ENCODE measurements around the gene PPL.

The PPL gene

GRCh38 chr16:4855804-4856203 is 81.1 kb downstream of the PPL start:
- H3K27ac ChIP-seq (ENCODE audit: extremely low read depth, low read depth, low read length), result no peak overlapping the region
- no peaks in the 10 kb centered on the region for H3K9me3 ChIP-seq (ENCODE audit: control insufficient read depth, insufficient read depth, low read depth, low read length)
- H3K4me1 ChIP-seq (ENCODE audit: control insufficient read depth, insufficient read depth, low read length), result no peaks in the 10 kb centered on the region; the same call in 1 of the 2 replicates
- POLR2A ChIA-PET, result no interaction called here
- CTCF ChIA-PET, result no interaction called here
- no peak overlapping the region for H3K4me3 ChIP-seq (ENCODE audit: low read depth, low read length)
- TF ChIP-seq ZNF214 (tag by site-specific recombination; IDR thresholded peaks at IDR 0.05; ENCODE audit: borderline replicate concordance) (no peak), HOXC10 (CRISPR knock-in tag; IDR thresholded peaks at IDR 0.05) (no peak), YY1 (tag by site-specific recombination; IDR thresholded peaks at IDR 0.05) (no peak), ZNF26 (tag by site-specific recombination; IDR thresholded peaks at IDR 0.05) (no peak), PRDM10 (tag by site-specific recombination; IDR thresholded peaks at IDR 0.05) (peak; percentile 56), KLF7 (tag by site-specific recombination; IDR thresholded peaks at IDR 0.05; ENCODE audit: borderline replicate concordance) (no peak), SCRT2 (tag by site-specific recombination; IDR thresholded peaks at IDR 0.05) (peak; percentile 60), HOXD13 (CRISPR knock-in tag; IDR thresholded peaks at IDR 0.05; ENCODE audit: borderline replicate concordance) (no peak)
- H3K36me3 ChIP-seq (ENCODE audit: control insufficient read depth in 2 of 2, insufficient read depth in 1 of 2, low read length in 2 of 2), result peaks cover 24 to 76% of the 10 kb centered on the region in 2 experiments

DNA sequence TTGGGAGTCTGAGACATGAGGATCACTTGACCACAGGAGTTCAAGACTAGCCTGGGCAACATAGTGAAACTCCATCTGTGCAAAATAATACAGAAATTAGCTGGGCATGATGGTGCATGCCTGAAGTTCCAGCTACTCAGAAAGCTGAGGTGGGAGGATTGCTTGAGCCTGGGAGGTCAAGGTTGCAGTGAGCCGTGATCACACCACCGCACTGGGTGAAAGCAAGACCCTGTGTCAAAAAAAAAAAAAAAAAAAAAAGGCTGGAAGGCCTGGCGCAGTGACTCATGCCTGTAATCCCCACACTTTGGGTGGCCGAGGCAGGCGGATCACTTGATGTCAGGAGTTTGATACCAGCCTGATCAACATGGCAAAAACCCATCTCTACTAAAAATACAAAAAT is 81.6 kb downstream of the PPL start:
- POLR2A ChIA-PET, result no interaction called here
- Histone ChIP-seq H3K9me3 (ENCODE audit: control insufficient read depth, insufficient read depth, low read depth, low read length) (no peaks in the 10 kb centered on the region), H3K36me3 (ENCODE audit: control insufficient read depth in 2 of 2, insufficient read depth in 1 of 2, low read length in 2 of 2) (peaks cover 24 to 72% of the 10 kb centered on the region in 2 experiments), H3K4me3 (ENCODE audit: low read depth, low read length) (no peak overlapping the region), H3K27ac (ENCODE audit: extremely low read depth, low read depth, low read length) (no peak overlapping the region), H3K4me1 (ENCODE audit: control insufficient read depth, insufficient read depth, low read length) (peaks cover 2% of the 10 kb centered on the region; the same call in 1 of the 2 replicates)
- CTCF ChIA-PET, result no interaction called here
- TF ChIP-seq ZNF391 (tag by site-specific recombination; IDR thresholded peaks at IDR 0.05; ENCODE audit: borderline replicate concordance, low read depth) (no peak), ZEB2 (tag by site-specific recombination; IDR thresholded peaks at IDR 0.05) (no peak), ZNF16 (tag by site-specific recombination; IDR thresholded peaks at IDR 0.05; ENCODE audit: low read depth) (no peak), MEIS1 (CRISPR knock-in tag; IDR thresholded peaks at IDR 0.05; ENCODE audit: borderline replicate concordance) (no peak), PATZ1 (tag by site-specific recombination; IDR thresholded peaks at IDR 0.05) (no peak), ZNF132 (tag by site-specific recombination; IDR thresholded peaks at IDR 0.05; ENCODE audit: borderline replicate concordance) (no peak)
- TF ChIP-seq, protein P1, sequence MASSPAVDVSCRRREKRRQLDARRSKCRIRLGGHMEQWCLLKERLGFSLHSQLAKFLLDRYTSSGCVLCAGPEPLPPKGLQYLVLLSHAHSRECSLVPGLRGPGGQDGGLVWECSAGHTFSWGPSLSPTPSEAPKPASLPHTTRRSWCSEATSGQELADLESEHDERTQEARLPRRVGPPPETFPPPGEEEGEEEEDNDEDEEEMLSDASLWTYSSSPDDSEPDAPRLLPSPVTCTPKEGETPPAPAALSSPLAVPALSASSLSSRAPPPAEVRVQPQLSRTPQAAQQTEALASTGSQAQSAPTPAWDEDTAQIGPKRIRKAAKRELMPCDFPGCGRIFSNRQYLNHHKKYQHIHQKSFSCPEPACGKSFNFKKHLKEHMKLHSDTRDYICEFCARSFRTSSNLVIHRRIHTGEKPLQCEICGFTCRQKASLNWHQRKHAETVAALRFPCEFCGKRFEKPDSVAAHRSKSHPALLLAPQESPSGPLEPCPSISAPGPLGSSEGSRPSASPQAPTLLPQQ (tag by site-specific recombination; IDR thresholded peaks at IDR 0.05), result no peak

Measured in HEK293 (cell line).